Measurements from ENCODE around the gene DBT.

DNA sequence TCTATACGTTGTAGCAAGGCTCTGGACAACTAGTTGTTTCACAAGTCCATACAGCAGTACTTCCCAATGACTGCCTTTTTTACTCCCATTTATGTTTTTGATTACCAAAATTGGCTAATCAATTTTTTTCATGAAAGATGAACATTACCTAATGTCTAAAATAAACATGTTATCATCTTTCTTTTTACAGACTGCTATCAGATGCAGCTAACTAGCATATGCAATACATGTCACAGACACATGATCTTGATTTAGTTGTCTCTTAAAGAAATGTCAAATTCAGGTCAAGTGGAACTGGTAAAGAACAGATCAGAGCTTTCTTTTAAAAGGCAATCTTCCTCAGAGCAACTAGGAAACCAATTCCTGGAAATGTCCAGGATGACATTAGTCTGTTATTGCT, 630 bp upstream of the DBT start:
- TF ChIP-seq FOXJ3 (CRISPR knock-in tag; IDR thresholded peaks at IDR 0.05; ENCODE audit: borderline replicate concordance) (no peak), KDM1A (CRISPR knock-in tag; IDR thresholded peaks at IDR 0.05) (no peak), POLR2AphosphoS5 (IDR thresholded peaks at IDR 0.05; ENCODE audit: low read depth, low read length) (no peak), ZNF747 (CRISPR knock-in tag; IDR thresholded peaks at IDR 0.05; ENCODE audit: borderline replicate concordance) (no peak)
- TF ChIP-seq, protein P1, sequence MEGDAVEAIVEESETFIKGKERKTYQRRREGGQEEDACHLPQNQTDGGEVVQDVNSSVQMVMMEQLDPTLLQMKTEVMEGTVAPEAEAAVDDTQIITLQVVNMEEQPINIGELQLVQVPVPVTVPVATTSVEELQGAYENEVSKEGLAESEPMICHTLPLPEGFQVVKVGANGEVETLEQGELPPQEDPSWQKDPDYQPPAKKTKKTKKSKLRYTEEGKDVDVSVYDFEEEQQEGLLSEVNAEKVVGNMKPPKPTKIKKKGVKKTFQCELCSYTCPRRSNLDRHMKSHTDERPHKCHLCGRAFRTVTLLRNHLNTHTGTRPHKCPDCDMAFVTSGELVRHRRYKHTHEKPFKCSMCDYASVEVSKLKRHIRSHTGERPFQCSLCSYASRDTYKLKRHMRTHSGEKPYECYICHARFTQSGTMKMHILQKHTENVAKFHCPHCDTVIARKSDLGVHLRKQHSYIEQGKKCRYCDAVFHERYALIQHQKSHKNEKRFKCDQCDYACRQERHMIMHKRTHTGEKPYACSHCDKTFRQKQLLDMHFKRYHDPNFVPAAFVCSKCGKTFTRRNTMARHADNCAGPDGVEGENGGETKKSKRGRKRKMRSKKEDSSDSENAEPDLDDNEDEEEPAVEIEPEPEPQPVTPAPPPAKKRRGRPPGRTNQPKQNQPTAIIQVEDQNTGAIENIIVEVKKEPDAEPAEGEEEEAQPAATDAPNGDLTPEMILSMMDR (CRISPR knock-in tag; IDR thresholded peaks at IDR 0.05) = no peak
